HepG2 (cell line): Measurements from ENCODE around the gene SETD1A. TPM values are rescaled to one million over a fixed set of nuclear protein-coding genes. Genes with fewer than 3 reads are reported as not detected.

Source experiments
- ATF7-NPFF ChIP-seq: sonication (generic); formaldehyde crosslinking; IDR thresholded peaks from 2 replicates; pipeline ENCODE4 v1.8.1; 2023; ENCODE audit warnings: mild to moderate bottlenecking, low read depth, missing genetic modification reagents, moderate library complexity
- FOXC1 ChIP-seq: sonication (generic); formaldehyde crosslinking; IDR thresholded peaks from 2 replicates; pipeline ENCODE4 v1.8.0; 2022; ENCODE audit warnings: mild to moderate bottlenecking, missing genetic modification reagents, borderline replicate concordance
- HIVEP1 ChIP-seq: sonication (generic); formaldehyde crosslinking; IDR thresholded peaks from 2 replicates; pipeline ENCODE4 v1.4.0; 2020; ENCODE audit warnings: mild to moderate bottlenecking, missing genetic modification reagents
- MXD4 ChIP-seq: IDR thresholded peaks from 2 replicates; pipeline ENCODE4 v1.6.1; 2016; ENCODE audit warnings: mild to moderate bottlenecking, missing biosample characterization, missing genetic modification reagents
- PAWR ChIP-seq: sonication (generic); formaldehyde crosslinking; IDR thresholded peaks from 2 replicates; pipeline ENCODE4 v1.4.0; 2020; ENCODE audit warnings: missing genetic modification reagents, mild to moderate bottlenecking, borderline replicate concordance
- PHF21A ChIP-seq: sonication (generic); formaldehyde crosslinking; IDR thresholded peaks from 2 replicates; pipeline ENCODE4 v1.5.0; 2020; ENCODE audit warnings: mild to moderate bottlenecking, missing genetic modification reagents
- PLRG1 ChIP-seq: fragments of 450-650 bp; conservative IDR thresholded peaks from 2 replicates; pipeline ENCODE4 v1.6.1; 2016
- ZFP36L2 ChIP-seq: sonication (generic); formaldehyde crosslinking; IDR thresholded peaks from 2 replicates; pipeline ENCODE4 v1.4.0; 2020; ENCODE audit warnings: missing genetic modification reagents
- ZNF224 ChIP-seq: sonication (generic); formaldehyde crosslinking; IDR thresholded peaks from 2 replicates; pipeline ENCODE4 v1.5.0; 2020; ENCODE audit warnings: mild to moderate bottlenecking, missing genetic modification reagents
- ZNF335 ChIP-seq: sonication (generic); formaldehyde crosslinking; IDR thresholded peaks from 2 replicates; pipeline ENCODE4 v1.4.0; 2020; ENCODE audit warnings: missing genetic modification reagents
- ZNF672 ChIP-seq: sonication (generic); formaldehyde crosslinking; IDR thresholded peaks from 2 replicates; pipeline ENCODE4 v1.8.1; 2022; ENCODE audit warnings: missing genetic modification reagents
- ZNF83 ChIP-seq: sonication (generic); formaldehyde crosslinking; IDR thresholded peaks from 2 replicates; pipeline ENCODE4 v1.4.0; 2020; ENCODE audit warnings: missing genetic modification reagents, mild to moderate bottlenecking, borderline replicate concordance
- ZNF883 ChIP-seq: sonication (generic); formaldehyde crosslinking; IDR thresholded peaks from 2 replicates; pipeline ENCODE4 v1.5.1; 2020; ENCODE audit warnings: mild to moderate bottlenecking, missing genetic modification reagents; ENCODE audit errors: not compliant biosample characterization
- ZSCAN20 ChIP-seq: sonication (generic); formaldehyde crosslinking; IDR thresholded peaks from 2 replicates; pipeline ENCODE4 v1.4.0; 2020; ENCODE audit warnings: missing genetic modification reagents, mild to moderate bottlenecking, borderline replicate concordance
- polyA plus RNA-seq, 8 experiments: library from polyadenylated mRNA; depleted of rRNA in 3 of 8; stranded (reverse) in 7 of 8; unstranded in 1 of 8; fragments of >200 nt; fragmentation: Illumina TruSeq in 4 of 8; extraction: Trizol in 4 of 8; gene quantifications; 2 replicates each; pipeline versions ENCODE4 v1.2.1 to v1.2.3, GENCODE V29; 2011 to 2016; ENCODE audit warnings: low read depth in 4 of 8, missing spikeins in 1 of 8, mixed read lengths in 1 of 8; ENCODE audit not compliant: insufficient read depth in 1 of 8
- total RNA-seq, 5 experiments: library from RNA; depleted of rRNA; stranded (reverse); fragments of >200 nt; fragmentation: Illumina TruSeq; extraction: Trizol; gene quantifications; 2 replicates each; pipeline ENCODE4 v1.2.3, GENCODE V29; 2016; ENCODE audit warnings: low read depth in 1 of 5
- TF ChIP-seq, protein P1 (sequence below): IDR thresholded peaks from 2 replicates; pipeline ENCODE4 v1.6.1; 2016; ENCODE audit warnings: missing compliant biosample characterization, missing genetic modification reagents, borderline replicate concordance
- TF ChIP-seq, protein P2 (sequence below): sonication (generic); formaldehyde crosslinking; IDR thresholded peaks from 2 replicates; pipeline ENCODE4 v1.9.0; 2021; ENCODE audit warnings: missing genetic modification reagents, borderline replicate concordance
- TF ChIP-seq, protein P3 (sequence below): sonication (generic); formaldehyde crosslinking; IDR thresholded peaks from 2 replicates; pipeline ENCODE4 v1.4.0; 2020; ENCODE audit warnings: missing genetic modification reagents
- TF ChIP-seq, protein P4 (sequence below): sonication (generic); formaldehyde crosslinking; IDR thresholded peaks from 2 replicates; pipeline ENCODE4 v1.4.0; 2020; ENCODE audit warnings: missing genetic modification reagents
- TF ChIP-seq, protein P5 (sequence below): sonication (generic); formaldehyde crosslinking; IDR thresholded peaks from 2 replicates; pipeline ENCODE4 v1.9.0; 2022; ENCODE audit warnings: low read depth, missing genetic modification reagents

The SETD1A gene
- total and polyA plus RNA-seq, 2 of the 13 experiments (the other 11 are each of a cell fraction or from before 2014, with no cell fraction given) = 3.8 to 5.6 TPM

DNA sequence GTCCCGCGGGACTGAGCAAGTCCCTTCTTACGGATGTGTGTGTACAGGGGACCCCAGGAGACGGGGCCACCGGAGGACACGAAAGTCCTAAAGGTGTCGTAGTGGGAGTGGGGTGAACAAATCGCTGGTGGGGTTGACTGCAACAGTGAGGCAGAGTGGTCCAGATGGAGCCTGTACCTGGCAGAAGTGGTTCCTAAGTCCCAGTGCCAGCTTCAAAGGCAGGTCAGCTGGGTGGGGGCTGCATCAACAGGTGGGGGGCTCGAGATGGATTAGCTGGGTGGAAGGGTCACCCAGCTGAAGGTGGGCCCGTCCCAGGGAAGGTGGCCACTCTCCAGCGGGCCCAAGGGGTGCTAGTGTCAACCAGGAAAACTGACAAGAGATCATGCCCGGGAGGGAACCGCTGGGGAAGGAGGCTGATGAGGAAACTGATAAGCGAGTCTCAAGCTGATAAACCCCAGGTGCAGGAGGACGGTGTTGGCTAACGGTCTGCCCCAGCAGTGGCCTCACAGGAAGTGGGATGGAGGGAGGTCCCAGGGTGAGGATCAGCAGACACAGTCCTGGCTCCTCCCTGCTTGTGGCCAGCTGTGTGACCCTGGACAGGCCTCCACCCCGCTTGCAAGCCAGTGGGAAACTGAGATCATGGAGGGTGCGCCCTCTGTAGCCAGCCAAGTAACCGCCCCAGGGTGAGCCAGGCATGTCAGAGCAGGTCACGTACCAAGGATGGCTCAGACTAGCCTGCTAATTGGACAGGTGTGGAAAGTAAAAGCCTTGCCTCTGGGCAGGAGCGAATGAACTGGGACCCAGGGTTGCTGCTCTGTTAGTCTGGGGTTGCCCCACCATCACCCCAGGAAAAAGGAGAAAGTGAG lies 7.7 kb upstream of the SETD1A start (continued):
- TF ChIP-seq, protein P1, sequence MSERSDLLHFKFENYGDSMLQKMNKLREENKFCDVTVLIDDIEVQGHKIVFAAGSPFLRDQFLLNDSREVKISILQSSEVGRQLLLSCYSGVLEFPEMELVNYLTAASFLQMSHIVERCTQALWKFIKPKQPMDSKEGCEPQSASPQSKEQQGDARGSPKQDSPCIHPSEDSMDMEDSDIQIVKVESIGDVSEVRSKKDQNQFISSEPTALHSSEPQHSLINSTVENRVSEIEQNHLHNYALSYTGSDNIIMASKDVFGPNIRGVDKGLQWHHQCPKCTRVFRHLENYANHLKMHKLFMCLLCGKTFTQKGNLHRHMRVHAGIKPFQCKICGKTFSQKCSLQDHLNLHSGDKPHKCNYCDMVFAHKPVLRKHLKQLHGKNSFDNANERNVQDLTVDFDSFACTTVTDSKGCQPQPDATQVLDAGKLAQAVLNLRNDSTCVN (CRISPR knock-in tag) = peak; percentile 89
- peak; percentile 94 for TF ChIP-seq PHF21A (CRISPR knock-in tag)
- TF ChIP-seq ZSCAN20 = no peak
- TF ChIP-seq, protein P2, sequence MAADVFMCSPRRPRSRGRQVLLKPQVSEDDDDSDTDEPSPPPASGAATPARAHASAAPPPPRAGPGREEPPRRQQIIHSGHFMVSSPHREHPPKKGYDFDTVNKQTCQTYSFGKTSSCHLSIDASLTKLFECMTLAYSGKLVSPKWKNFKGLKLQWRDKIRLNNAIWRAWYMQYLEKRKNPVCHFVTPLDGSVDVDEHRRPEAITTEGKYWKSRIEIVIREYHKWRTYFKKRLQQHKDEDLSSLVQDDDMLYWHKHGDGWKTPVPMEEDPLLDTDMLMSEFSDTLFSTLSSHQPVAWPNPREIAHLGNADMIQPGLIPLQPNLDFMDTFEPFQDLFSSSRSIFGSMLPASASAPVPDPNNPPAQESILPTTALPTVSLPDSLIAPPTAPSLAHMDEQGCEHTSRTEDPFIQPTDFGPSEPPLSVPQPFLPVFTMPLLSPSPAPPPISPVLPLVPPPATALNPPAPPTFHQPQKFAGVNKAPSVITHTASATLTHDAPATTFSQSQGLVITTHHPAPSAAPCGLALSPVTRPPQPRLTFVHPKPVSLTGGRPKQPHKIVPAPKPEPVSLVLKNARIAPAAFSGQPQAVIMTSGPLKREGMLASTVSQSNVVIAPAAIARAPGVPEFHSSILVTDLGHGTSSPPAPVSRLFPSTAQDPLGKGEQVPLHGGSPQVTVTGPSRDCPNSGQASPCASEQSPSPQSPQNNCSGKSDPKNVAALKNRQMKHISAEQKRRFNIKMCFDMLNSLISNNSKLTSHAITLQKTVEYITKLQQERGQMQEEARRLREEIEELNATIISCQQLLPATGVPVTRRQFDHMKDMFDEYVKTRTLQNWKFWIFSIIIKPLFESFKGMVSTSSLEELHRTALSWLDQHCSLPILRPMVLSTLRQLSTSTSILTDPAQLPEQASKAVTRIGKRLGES (CRISPR knock-in tag) = no peak
- TF ChIP-seq, protein P3, sequence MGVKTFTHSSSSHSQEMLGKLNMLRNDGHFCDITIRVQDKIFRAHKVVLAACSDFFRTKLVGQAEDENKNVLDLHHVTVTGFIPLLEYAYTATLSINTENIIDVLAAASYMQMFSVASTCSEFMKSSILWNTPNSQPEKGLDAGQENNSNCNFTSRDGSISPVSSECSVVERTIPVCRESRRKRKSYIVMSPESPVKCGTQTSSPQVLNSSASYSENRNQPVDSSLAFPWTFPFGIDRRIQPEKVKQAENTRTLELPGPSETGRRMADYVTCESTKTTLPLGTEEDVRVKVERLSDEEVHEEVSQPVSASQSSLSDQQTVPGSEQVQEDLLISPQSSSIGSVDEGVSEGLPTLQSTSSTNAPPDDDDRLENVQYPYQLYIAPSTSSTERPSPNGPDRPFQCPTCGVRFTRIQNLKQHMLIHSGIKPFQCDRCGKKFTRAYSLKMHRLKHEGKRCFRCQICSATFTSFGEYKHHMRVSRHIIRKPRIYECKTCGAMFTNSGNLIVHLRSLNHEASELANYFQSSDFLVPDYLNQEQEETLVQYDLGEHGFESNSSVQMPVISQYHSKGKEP (CRISPR knock-in tag) = 0 out of 2 replicates have a peak, but pooled peaks have one; percentile 54
- peak; percentile 65; the same call in 1 of the 2 replicates for TF ChIP-seq ATF7-NPFF (CRISPR knock-in tag)
- TF ChIP-seq ZNF335 (CRISPR knock-in tag) = peak; percentile 94
- no peak for TF ChIP-seq ZNF672
- no peak for TF ChIP-seq ZNF224 (CRISPR knock-in tag)
- TF ChIP-seq PLRG1 = no peak
- TF ChIP-seq HIVEP1 (CRISPR knock-in tag) = peak; percentile 90; the same call in 1 of the 2 replicates
- TF ChIP-seq ZNF883 (CRISPR knock-in tag) = no peak
- TF ChIP-seq PAWR (CRISPR knock-in tag) = 0 out of 2 replicates have a peak, but pooled peaks have one; percentile 69
- TF ChIP-seq FOXC1 = peak; percentile 90
- TF ChIP-seq ZFP36L2 (CRISPR knock-in tag) = peak; percentile 80; the same call in 1 of the 2 replicates
- TF ChIP-seq, protein P4, sequence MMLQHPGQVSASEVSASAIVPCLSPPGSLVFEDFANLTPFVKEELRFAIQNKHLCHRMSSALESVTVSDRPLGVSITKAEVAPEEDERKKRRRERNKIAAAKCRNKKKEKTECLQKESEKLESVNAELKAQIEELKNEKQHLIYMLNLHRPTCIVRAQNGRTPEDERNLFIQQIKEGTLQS (CRISPR knock-in tag) = no peak
- TF ChIP-seq, protein P5, sequence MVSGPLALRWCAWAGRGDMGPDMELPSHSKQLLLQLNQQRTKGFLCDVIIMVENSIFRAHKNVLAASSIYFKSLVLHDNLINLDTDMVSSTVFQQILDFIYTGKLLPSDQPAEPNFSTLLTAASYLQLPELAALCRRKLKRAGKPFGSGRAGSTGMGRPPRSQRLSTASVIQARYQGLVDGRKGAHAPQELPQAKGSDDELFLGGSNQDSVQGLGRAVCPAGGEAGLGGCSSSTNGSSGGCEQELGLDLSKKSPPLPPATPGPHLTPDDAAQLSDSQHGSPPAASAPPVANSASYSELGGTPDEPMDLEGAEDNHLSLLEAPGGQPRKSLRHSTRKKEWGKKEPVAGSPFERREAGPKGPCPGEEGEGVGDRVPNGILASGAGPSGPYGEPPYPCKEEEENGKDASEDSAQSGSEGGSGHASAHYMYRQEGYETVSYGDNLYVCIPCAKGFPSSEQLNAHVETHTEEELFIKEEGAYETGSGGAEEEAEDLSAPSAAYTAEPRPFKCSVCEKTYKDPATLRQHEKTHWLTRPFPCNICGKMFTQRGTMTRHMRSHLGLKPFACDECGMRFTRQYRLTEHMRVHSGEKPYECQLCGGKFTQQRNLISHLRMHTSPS (CRISPR knock-in tag) = no peak; the same call in 1 of the 2 replicates
- TF ChIP-seq ZNF83 = 0 out of 2 replicates have a peak, but pooled peaks have one; percentile 22
- peak; percentile 86 for TF ChIP-seq MXD4 (CRISPR knock-in tag)
